Keratinocyte (primary cell): ENCODE measurements around the gene VPS37B. TPM values are rescaled to one million over a fixed set of nuclear protein-coding genes. Genes with fewer than 3 reads are reported as not detected.
"Not testable (repeated sequence)": the region's sequence is repeated elsewhere in the genome, so short reads cannot be mapped to it uniquely, and the experiment has no call there.

Experiments
- DNase-seq: peaks from one replicate; pipeline ENCODE4 v3.0.0-alpha.2; 2011; ENCODE audit warnings: low read depth, missing footprints, low spot score
- FAIRE-seq: peaks from 2 replicates; lab custom pipeline; 2011; peaks lifted over from hg19 to GRCh38; lab: Jason Lieb, UNC
- H2AFZ ChIP-seq: 2 replicates; pipeline ENCODE4 v1.6.0; 2012; ENCODE audit warnings: low read length, control low read depth, inconsistent platforms; ENCODE audit not compliant: control insufficient read depth
- H3K27ac ChIP-seq: 2 replicates; pipeline ENCODE4 v1.5.1; 2011; ENCODE audit warnings: low read length; ENCODE audit not compliant: control insufficient read depth, insufficient read depth
- H3K27me3 ChIP-seq: 3 replicates; pipeline ENCODE4 v1.6.0; 2011; ENCODE audit warnings: low read length; ENCODE audit not compliant: control insufficient read depth, insufficient read depth; ENCODE audit errors: extremely low read depth
- H3K36me3 ChIP-seq, 2 experiments: 2 replicates in 1 of 2; 3 replicates in 1 of 2; pipeline ENCODE4 v1.5.1; 2011; ENCODE audit warnings: low read length in 2 of 2, mild to moderate bottlenecking in 1 of 2; ENCODE audit not compliant: control insufficient read depth in 2 of 2, insufficient read depth in 2 of 2; ENCODE audit errors: extremely low read depth in 1 of 2
- H3K4me1 ChIP-seq: 3 replicates; pipeline ENCODE4 v1.5.1; 2011; ENCODE audit warnings: low read length; ENCODE audit not compliant: control insufficient read depth, insufficient read depth; ENCODE audit errors: extremely low read depth
- H3K4me2 ChIP-seq: 3 replicates; pipeline ENCODE4 v1.6.0; 2011; ENCODE audit warnings: low read depth, low read length; ENCODE audit not compliant: control insufficient read depth, insufficient read depth; ENCODE audit errors: extremely low read depth
- H3K4me3 ChIP-seq, 3 experiments: fragments of 200-600 bp in 1 of 3; sonication (generic) in 1 of 3; 2 replicates in 2 of 3; 3 replicates in 1 of 3; pipeline ENCODE4 v1.5.1; 2011 to 2016; ENCODE audit warnings: low read length in 3 of 3, mild to moderate bottlenecking in 3 of 3, control low read depth in 2 of 3, inconsistent platforms in 1 of 3, low read depth in 1 of 3, mixed read lengths in 1 of 3, mixed run types in 1 of 3, moderate library complexity in 1 of 3; ENCODE audit not compliant: control insufficient read depth in 2 of 3, insufficient read depth in 2 of 3; ENCODE audit errors: extremely low read depth in 1 of 3
- H3K79me2 ChIP-seq: 2 replicates; pipeline ENCODE4 v1.6.0; 2012; ENCODE audit warnings: low read length; ENCODE audit not compliant: control insufficient read depth, insufficient read depth
- H3K9ac ChIP-seq: 3 replicates; pipeline ENCODE4 v1.6.0; 2011; ENCODE audit warnings: low read length; ENCODE audit not compliant: control insufficient read depth, insufficient read depth; ENCODE audit errors: extremely low read depth
- H3K9me1 ChIP-seq: 3 replicates; pipeline ENCODE4 v1.6.0; 2011; ENCODE audit warnings: low read length; ENCODE audit not compliant: control insufficient read depth, insufficient read depth; ENCODE audit errors: extremely low read depth
- H3K9me3 ChIP-seq: 2 replicates; pipeline ENCODE4 v1.5.1; 2012; ENCODE audit warnings: low read depth, low read length; ENCODE audit not compliant: control insufficient read depth
- H4K20me1 ChIP-seq: 3 replicates; pipeline ENCODE4 v1.6.0; 2011; ENCODE audit warnings: low read length; ENCODE audit not compliant: control insufficient read depth, insufficient read depth; ENCODE audit errors: extremely low read depth
- EZH2 ChIP-seq: IDR thresholded peaks from one replicate; pipeline ENCODE4 v1.6.1; 2012; ENCODE audit warnings: inconsistent platforms, mild to moderate bottlenecking, low read length, moderate library complexity
- dilution Hi-C: fragments of 300-500 bp; cut with MboI; formaldehyde crosslinking; loops from one replicate; pipeline ENCODE4 v1.7.0; 2020; ENCODE audit warnings: low sequenced_read_pairs; ENCODE audit not compliant: extremely low pct_ligation_motif_present
- polyA plus RNA-seq, 5 experiments: library from polyadenylated mRNA; depleted of rRNA in 3 of 5; stranded (reverse) in 3 of 5; stranded (forward) in 1 of 5; unstranded in 1 of 5; fragments of >200 nt; gene quantifications; 1 replicate in 1 of 5; 2 replicates in 3 of 5; 3 replicates in 1 of 5; pipeline versions ENCODE4 v1.2.1 to v1.2.3, GENCODE V29; 2011 to 2012; ENCODE audit warnings: missing spikeins in 2 of 5, low read depth in 1 of 5, low replicate concordance in 1 of 5
- TF ChIP-seq, protein P1 (sequence below), 3 experiments: IDR thresholded peaks in 1 of 3; conservative IDR thresholded peaks in 1 of 3; optimal IDR thresholded peaks in 1 of 3; 2 replicates in 2 of 3; 3 replicates in 1 of 3; pipeline versions ENCODE3 to v1.5.1; 2011; ENCODE audit warnings: low read length in 3 of 3, mild to moderate bottlenecking in 3 of 3, moderate library complexity in 2 of 3, control low read depth in 1 of 3, inconsistent platforms in 1 of 3; ENCODE audit not compliant: insufficient read depth in 2 of 3; ENCODE audit errors: extremely low read depth in 1 of 3

Gene VPS37B
- polyA plus RNA-seq, 1 donor (not counting 4 experiments of a cell fraction or from before 2014, with no cell fraction given) = 34.1 TPM

- H3K79me2 ChIP-seq = no peaks in the 10 kb centered on the region
- no peak overlapping the region for H3K9ac ChIP-seq
- no peak overlapping the region for H3K4me3 ChIP-seq
- FAIRE-seq (no peak), DNase-seq (no peak)
- no peak overlapping the region for H3K27ac ChIP-seq
- H3K4me1 ChIP-seq = no peaks in the 10 kb centered on the region
- no peaks in the 10 kb centered on the region for H3K36me3 ChIP-seq
- dilution Hi-C loops = no loop called here
- no peaks in the 10 kb centered on the region for H3K9me1 ChIP-seq
- no peaks in the 10 kb centered on the region for H3K9me3 ChIP-seq
- no peak overlapping the region for H3K4me2 ChIP-seq
- TF ChIP-seq, protein P1, sequence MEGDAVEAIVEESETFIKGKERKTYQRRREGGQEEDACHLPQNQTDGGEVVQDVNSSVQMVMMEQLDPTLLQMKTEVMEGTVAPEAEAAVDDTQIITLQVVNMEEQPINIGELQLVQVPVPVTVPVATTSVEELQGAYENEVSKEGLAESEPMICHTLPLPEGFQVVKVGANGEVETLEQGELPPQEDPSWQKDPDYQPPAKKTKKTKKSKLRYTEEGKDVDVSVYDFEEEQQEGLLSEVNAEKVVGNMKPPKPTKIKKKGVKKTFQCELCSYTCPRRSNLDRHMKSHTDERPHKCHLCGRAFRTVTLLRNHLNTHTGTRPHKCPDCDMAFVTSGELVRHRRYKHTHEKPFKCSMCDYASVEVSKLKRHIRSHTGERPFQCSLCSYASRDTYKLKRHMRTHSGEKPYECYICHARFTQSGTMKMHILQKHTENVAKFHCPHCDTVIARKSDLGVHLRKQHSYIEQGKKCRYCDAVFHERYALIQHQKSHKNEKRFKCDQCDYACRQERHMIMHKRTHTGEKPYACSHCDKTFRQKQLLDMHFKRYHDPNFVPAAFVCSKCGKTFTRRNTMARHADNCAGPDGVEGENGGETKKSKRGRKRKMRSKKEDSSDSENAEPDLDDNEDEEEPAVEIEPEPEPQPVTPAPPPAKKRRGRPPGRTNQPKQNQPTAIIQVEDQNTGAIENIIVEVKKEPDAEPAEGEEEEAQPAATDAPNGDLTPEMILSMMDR (optimal IDR thresholded peaks at IDR 0.05 in 1 of 3, IDR thresholded peaks at IDR 0.05 in 1 of 3, conservative IDR thresholded peaks at IDR 0.05 in 1 of 3; ENCODE audit: extremely low read depth in 1 of 3, insufficient read depth in 2 of 3, low read length in 3 of 3) = no peak
- TF ChIP-seq EZH2 = no peak
- no peak overlapping the region for H2AFZ ChIP-seq
- no peaks in the 10 kb centered on the region for H3K27me3 ChIP-seq
- H4K20me1 ChIP-seq = no peaks in the 10 kb centered on the region
Observed at GRCh38 chr12:122908915-122909314, 13.0 kb upstream of the VPS37B start.

DNA sequence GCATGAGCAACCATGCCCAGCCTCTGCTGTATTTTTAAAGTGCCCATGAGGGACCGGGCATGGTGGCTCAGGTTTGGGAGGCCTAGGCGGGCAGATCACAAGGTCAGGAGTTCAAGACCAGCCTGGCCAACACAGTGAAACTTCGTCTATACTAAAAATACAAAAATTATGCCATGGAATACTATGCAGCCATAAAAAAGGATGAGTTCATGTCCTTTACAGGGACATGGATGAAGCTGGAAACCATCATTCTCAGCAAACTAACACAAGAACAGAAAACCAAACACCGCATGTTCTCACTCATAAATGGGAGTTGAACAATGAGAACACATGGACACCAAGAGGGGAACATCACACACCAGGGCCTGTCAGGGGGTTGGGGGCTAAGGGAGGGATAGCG, 9.3 kb upstream of the VPS37B start:
- H3K4me1 ChIP-seq, H3K9me1 ChIP-seq, H3K9ac ChIP-seq, H3K36me3 ChIP-seq, DNase-seq, H3K79me2 ChIP-seq, dilution Hi-C loops, H2AFZ ChIP-seq, H4K20me1 ChIP-seq, H3K9me3 ChIP-seq, FAIRE-seq, H3K4me2 ChIP-seq, H3K27me3 ChIP-seq, H3K27ac ChIP-seq, H3K4me3 ChIP-seq: not testable (repeated sequence)

DNA sequence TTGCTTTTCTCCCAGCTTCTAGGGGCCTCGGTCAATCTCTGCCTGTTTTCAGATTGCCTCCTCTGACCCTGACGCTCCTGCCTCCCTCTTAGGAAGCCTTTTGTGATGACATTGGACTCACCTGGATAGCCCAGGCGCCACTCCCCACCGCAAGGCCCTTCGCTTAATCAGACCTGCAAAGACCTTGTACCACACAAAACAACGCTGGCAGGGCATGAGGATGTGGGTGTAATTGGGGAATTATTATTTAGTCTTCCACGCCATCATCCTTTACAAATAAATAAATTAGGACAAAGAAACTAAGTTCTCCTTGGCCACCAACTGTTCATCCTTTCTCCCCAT, 7.7 kb upstream of the VPS37B start:
- FAIRE-seq = no peak
- Histone ChIP-seq H4K20me1 (no peaks in the 10 kb centered on the region), H3K79me2 (no peaks in the 10 kb centered on the region), H3K27me3 (no peaks in the 10 kb centered on the region), H3K27ac (no peak overlapping the region), H2AFZ (no peak overlapping the region), H3K4me2 (no peak overlapping the region), H3K9me3 (no peaks in the 10 kb centered on the region), H3K9ac (no peak overlapping the region), H3K4me3 (no peak overlapping the region), H3K4me1 (peaks cover 8% of the 10 kb centered on the region), H3K36me3 (no peaks in the 10 kb centered on the region), H3K9me1 (no peaks in the 10 kb centered on the region)
- no peak for DNase-seq
- TF ChIP-seq, protein P1 (optimal IDR thresholded peaks at IDR 0.05 in 1 of 3, IDR thresholded peaks at IDR 0.05 in 1 of 3, conservative IDR thresholded peaks at IDR 0.05 in 1 of 3; ENCODE audit: extremely low read depth in 1 of 3, insufficient read depth in 2 of 3, low read length in 3 of 3) = no peak
- no peak for TF ChIP-seq EZH2
- dilution Hi-C loops = no loop called here
